Upper lobe of left lung (tissue), 6 donors: ENCODE results near the gene IFNG. TPM values are rescaled to one million over a fixed set of nuclear protein-coding genes. Genes with fewer than 3 reads are reported as not detected.

ENCODE experiments used
- ATAC-seq, 2 donors: fragments of 200-7000 bp; cut with Tn5 transposase; one replicate each; pipeline ENCODE4 v1.9.1; 2022; ENCODE audit warnings: mild to moderate bottlenecking in 2 of 2, moderate library complexity in 2 of 2; ENCODE audit not compliant: low FRiP score in 2 of 2
- DNase-seq, 2 donors: peaks; one replicate each; pipeline ENCODE4 v3.0.0-alpha.2; 2019 to 2020
- H3K27ac ChIP-seq, 4 donors: fragments of 200-600 bp; sonication (generic); one replicate each; pipeline ENCODE4 v1.5.1; 2016 to 2019
- H3K27me3 ChIP-seq, 4 donors: fragments of 200-600 bp; sonication (generic); one replicate each; pipeline ENCODE4 v1.5.1; 2017 to 2019
- H3K36me3 ChIP-seq, 4 donors: fragments of 200-600 bp; sonication (generic); one replicate each; pipeline ENCODE4 v1.5.1; 2016 to 2019
- H3K4me1 ChIP-seq, 4 donors: fragments of 200-600 bp; sonication (generic); one replicate each; pipeline ENCODE4 v1.5.1; 2018 to 2019
- H3K4me3 ChIP-seq, 4 donors: fragments of 200-600 bp; sonication (generic); one replicate each; pipeline ENCODE4 v1.5.1; 2017 to 2019; ENCODE audit warnings: mild to moderate bottlenecking in 2 of 4, moderate library complexity in 1 of 4
- H3K9me3 ChIP-seq, 4 donors: fragments of 200-600 bp; sonication (generic); one replicate each; pipeline ENCODE4 v1.5.1; 2018 to 2019
- EP300 ChIP-seq, 4 donors: sonication (generic); formaldehyde crosslinking; IDR thresholded peaks; one replicate each; pipeline ENCODE4 v1.5.1; 2017; ENCODE audit warnings: antibody characterized with exemption in 4 of 4, control low read depth in 2 of 4
- POLR2A ChIP-seq, 4 donors: fragments of 450-650 bp; IDR thresholded peaks; one replicate each; pipeline ENCODE4 v1.5.1; 2016 to 2017; ENCODE audit warnings: antibody characterized with exemption in 4 of 4, mild to moderate bottlenecking in 2 of 4
- POLR2AphosphoS5 ChIP-seq, 2 donors: sonication (generic); formaldehyde crosslinking; IDR thresholded peaks; one replicate each; pipeline ENCODE4 v1.5.1; 2017; ENCODE audit warnings: antibody characterized with exemption in 2 of 2
- WGBS, 2 donors: methylation state at CpG; one replicate each; pipeline ENCODE4 v1.1.5; 2017 to 2018; 5-methylcytosine and 5-hydroxymethylcytosine counted together
- total RNA-seq, 6 donors: library from RNA; depleted of rRNA in 4 of 6; stranded (reverse); fragments of >200 nt in 4 of 6; gene quantifications; one replicate each; pipeline versions ENCODE4 v1.1.0 to v1.2.1, GENCODE V29; 2016 to 2021
- TF ChIP-seq, protein P1 (sequence below), 6 experiments: fragments of 450-650 bp in 4 of 6; fragments of 200-600 bp in 2 of 6; sonication (generic) in 2 of 6; IDR thresholded peaks; one replicate each; pipeline ENCODE4 v1.5.1; 2016 to 2019; ENCODE audit warnings: antibody characterized with exemption in 6 of 6
- donor health status: DM: no; HTN: no; CAD: no; lungs with moderate emphysema.
- donor health status: DM: no; HTN: yes; CAD: no; lungs with severe emphysema.

The IFNG gene
- total RNA-seq, 6 donors from 2014 or later = 0.54 to 0.57 TPM; not detected in 4

DNA sequence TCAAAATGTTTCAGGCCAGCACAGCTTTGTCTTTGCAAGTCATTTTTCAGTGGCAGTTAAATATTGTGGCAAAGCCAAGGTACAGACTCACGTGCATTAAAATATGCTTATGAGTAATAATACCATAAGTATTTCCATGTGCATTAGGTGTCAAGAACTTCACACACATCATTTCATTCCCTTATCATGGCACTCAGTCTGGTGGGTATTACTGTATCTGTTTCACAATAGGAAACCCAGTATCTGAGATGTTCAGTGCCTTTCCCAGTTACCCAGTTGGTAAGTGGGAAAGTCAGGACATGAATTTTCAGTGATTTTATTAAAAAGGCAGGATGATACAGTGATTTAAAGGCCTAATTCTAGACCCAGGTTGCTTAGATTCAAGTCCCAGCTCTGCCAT is 52.9 kb downstream of the IFNG start:
- Histone ChIP-seq H3K27me3 (no peaks in the 10 kb centered on the region), H3K4me1 (peaks cover 0 to 4% (median 0%) of the 10 kb centered on the region in 4 donors), H3K27ac (no peak overlapping the region), H3K4me3 (no peak overlapping the region), H3K9me3 (no peaks in the 10 kb centered on the region), H3K36me3 (no peaks in the 10 kb centered on the region)
- WGBS, 2 donors = 89 to 100% methylated on average over 1 of the region's 1 CpG
- no peak for TF ChIP-seq EP300 (IDR thresholded peaks at IDR 0.05)
- TF ChIP-seq POLR2A (IDR thresholded peaks at IDR 0.05) = no peak
- TF ChIP-seq, protein P1, sequence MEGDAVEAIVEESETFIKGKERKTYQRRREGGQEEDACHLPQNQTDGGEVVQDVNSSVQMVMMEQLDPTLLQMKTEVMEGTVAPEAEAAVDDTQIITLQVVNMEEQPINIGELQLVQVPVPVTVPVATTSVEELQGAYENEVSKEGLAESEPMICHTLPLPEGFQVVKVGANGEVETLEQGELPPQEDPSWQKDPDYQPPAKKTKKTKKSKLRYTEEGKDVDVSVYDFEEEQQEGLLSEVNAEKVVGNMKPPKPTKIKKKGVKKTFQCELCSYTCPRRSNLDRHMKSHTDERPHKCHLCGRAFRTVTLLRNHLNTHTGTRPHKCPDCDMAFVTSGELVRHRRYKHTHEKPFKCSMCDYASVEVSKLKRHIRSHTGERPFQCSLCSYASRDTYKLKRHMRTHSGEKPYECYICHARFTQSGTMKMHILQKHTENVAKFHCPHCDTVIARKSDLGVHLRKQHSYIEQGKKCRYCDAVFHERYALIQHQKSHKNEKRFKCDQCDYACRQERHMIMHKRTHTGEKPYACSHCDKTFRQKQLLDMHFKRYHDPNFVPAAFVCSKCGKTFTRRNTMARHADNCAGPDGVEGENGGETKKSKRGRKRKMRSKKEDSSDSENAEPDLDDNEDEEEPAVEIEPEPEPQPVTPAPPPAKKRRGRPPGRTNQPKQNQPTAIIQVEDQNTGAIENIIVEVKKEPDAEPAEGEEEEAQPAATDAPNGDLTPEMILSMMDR (IDR thresholded peaks at IDR 0.05) = no peak
- no peak for TF ChIP-seq POLR2AphosphoS5 (IDR thresholded peaks at IDR 0.05)
- no peak for DNase-seq
- no peak for ATAC-seq

DNA sequence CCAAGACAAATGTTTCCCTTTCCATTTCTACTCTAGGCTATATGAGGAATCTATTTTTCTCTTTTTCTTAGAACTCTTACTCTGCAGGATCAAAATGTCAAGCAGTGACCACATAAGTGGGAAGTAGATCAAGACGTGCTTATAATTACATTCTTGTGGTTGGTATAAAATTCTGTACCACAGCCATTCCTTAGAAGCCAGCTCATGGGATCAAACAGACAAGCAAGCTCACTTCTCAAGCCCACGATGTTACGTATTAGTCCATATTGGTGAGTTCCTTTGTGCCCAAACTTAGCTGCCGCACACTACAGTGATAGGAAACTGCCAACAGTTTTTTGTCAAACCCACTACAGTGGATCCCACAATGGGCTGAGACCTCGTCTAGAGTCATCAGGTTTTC is 53.4 kb downstream of the IFNG start:
- H3K27me3 ChIP-seq = no peaks in the 10 kb centered on the region

More for the DNA sequence above, 53.4 kb downstream of the IFNG start:
- no peak overlapping the region for H3K27ac ChIP-seq
- H3K4me3 ChIP-seq = no peak overlapping the region
- no peak for DNase-seq
- H3K9me3 ChIP-seq = no peaks in the 10 kb centered on the region
- H3K4me1 ChIP-seq = peaks cover 0 to 4% (median 0%) of the 10 kb centered on the region in 4 donors
- TF ChIP-seq POLR2AphosphoS5 (IDR thresholded peaks at IDR 0.05) = no peak
- TF ChIP-seq POLR2A (IDR thresholded peaks at IDR 0.05) = no peak
- TF ChIP-seq EP300 (IDR thresholded peaks at IDR 0.05) = no peak
- TF ChIP-seq, protein P1 (IDR thresholded peaks at IDR 0.05) = no peak
- H3K36me3 ChIP-seq = no peaks in the 10 kb centered on the region
- peak in 1 of 2 donors; percentile 37 for ATAC-seq
- 46 to 49% methylated on average over 5 of the region's 5 CpGs for WGBS, 2 donors

Other genes with a start within 250 kb of the IFNG start
- 1 to 10 TPM in 2 of 6 donors, under 1 TPM in 2, not detected in 2; 0.17 to 5.2 (median 1.7) TPM for gene IFNG-AS1, start 170.3 kb downstream of the IFNG start, total RNA-seq
- not detected for gene IL26, start 66.1 kb upstream of the IFNG start, total RNA-seq
- gene IL22, start 93.9 kb upstream of the IFNG start, total RNA-seq = not detected
- gene MDM1, start 172.6 kb upstream of the IFNG start, total RNA-seq = 10 to 100 TPM in 4 of 6 donors, 1 to 10 TPM in 2; 3.9 to 29.3 (median 11.0) TPM